Trophoblast cell (in vitro differentiated cells and primary cell): ENCODE measurements around the gene ASPA.
"Not testable (repeated sequence)": the region's sequence is repeated elsewhere in the genome, so short reads cannot be mapped to it uniquely, and the experiment has no call there.

Experiments used
- DNase-seq, 2 donors: peaks; one replicate each; pipeline ENCODE4 v3.0.0-alpha.2; 2016
- H2AFZ ChIP-seq: 2 replicates; pipeline ENCODE4 v1.6.1; 2013; ENCODE audit warnings: low read length, moderate library complexity, mild to moderate bottlenecking; ENCODE audit not compliant: insufficient read depth, poor library complexity
- H2AK5ac ChIP-seq: 2 replicates; pipeline ENCODE4 v1.6.1; 2013; ENCODE audit warnings: mild to moderate bottlenecking, low read length
- H2BK120ac ChIP-seq: 2 replicates; pipeline ENCODE4 v1.6.1; 2013; ENCODE audit warnings: low read length, mild to moderate bottlenecking, moderate library complexity; ENCODE audit not compliant: insufficient read depth, poor library complexity
- H2BK12ac ChIP-seq: 2 replicates; pipeline ENCODE4 v1.6.1; 2013; ENCODE audit warnings: mild to moderate bottlenecking, low read length, moderate library complexity
- H2BK5ac ChIP-seq: 2 replicates; pipeline ENCODE4 v1.6.1; 2013; ENCODE audit warnings: low read length, low read depth, moderate library complexity, mild to moderate bottlenecking; ENCODE audit not compliant: poor library complexity
- H3K14ac ChIP-seq: 2 replicates; pipeline ENCODE4 v1.6.1; 2013; ENCODE audit warnings: mild to moderate bottlenecking, low read length
- H3K18ac ChIP-seq: 2 replicates; pipeline ENCODE4 v1.6.1; 2013; ENCODE audit warnings: mild to moderate bottlenecking, low read length
- H3K23ac ChIP-seq: 2 replicates; pipeline ENCODE4 v1.6.1; 2013; ENCODE audit warnings: low read length
- H3K27ac ChIP-seq: 2 replicates; pipeline ENCODE4 v1.5.1; 2013; ENCODE audit warnings: low read depth, mild to moderate bottlenecking, inconsistent platforms, low read length, moderate library complexity
- H3K27me3 ChIP-seq: 2 replicates; pipeline ENCODE4 v1.6.1; 2013; ENCODE audit warnings: inconsistent platforms, mild to moderate bottlenecking, low read length, moderate library complexity; ENCODE audit not compliant: insufficient read depth
- H3K36me3 ChIP-seq, 2 experiments: 1 replicate in 1 of 2; 2 replicates in 1 of 2; pipeline ENCODE4 v1.6.1; 2013; ENCODE audit warnings: low read length in 2 of 2, mild to moderate bottlenecking in 2 of 2, moderate library complexity in 1 of 2; ENCODE audit not compliant: insufficient read depth in 2 of 2, control insufficient read depth in 1 of 2
- H3K4ac ChIP-seq: 2 replicates; pipeline ENCODE4 v1.6.1; 2013; ENCODE audit warnings: low read depth, mild to moderate bottlenecking, low read length, moderate library complexity
- H3K4me1 ChIP-seq, 2 experiments: 1 replicate in 1 of 2; 2 replicates in 1 of 2; pipeline ENCODE4 v1.6.1; 2013; ENCODE audit warnings: low read length in 2 of 2, mild to moderate bottlenecking in 2 of 2, moderate library complexity in 1 of 2; ENCODE audit not compliant: insufficient read depth in 2 of 2, control insufficient read depth in 1 of 2
- H3K4me2 ChIP-seq: 2 replicates; pipeline ENCODE4 v1.6.1; 2013; ENCODE audit warnings: inconsistent platforms, mild to moderate bottlenecking, low read length, moderate library complexity
- H3K4me3 ChIP-seq: 2 replicates; pipeline ENCODE4 v1.5.1; 2013; ENCODE audit warnings: mild to moderate bottlenecking, low read depth, low read length, inconsistent platforms
- H3K79me1 ChIP-seq: one replicate; pipeline ENCODE4 v1.6.1; 2013; ENCODE audit warnings: low read length
- H3K79me2 ChIP-seq: 2 replicates; pipeline ENCODE4 v1.6.1; 2013; ENCODE audit warnings: low read length, mild to moderate bottlenecking; ENCODE audit not compliant: control insufficient read depth, insufficient read depth, poor library complexity
- H3K9ac ChIP-seq: 2 replicates; pipeline ENCODE4 v1.6.1; 2013; ENCODE audit warnings: mild to moderate bottlenecking, low read length
- H3K9me3 ChIP-seq: 2 replicates; pipeline ENCODE4 v1.6.1; 2013; ENCODE audit warnings: low read depth, mild to moderate bottlenecking, control low read depth, inconsistent platforms, low read length; ENCODE audit not compliant: insufficient read depth
- H4K12ac ChIP-seq: 2 replicates; pipeline ENCODE4 v1.6.1; 2013; ENCODE audit warnings: low read depth, mild to moderate bottlenecking, low read length, moderate library complexity
- H4K8ac ChIP-seq: 2 replicates; pipeline ENCODE4 v1.6.1; 2013; ENCODE audit warnings: low read depth, mild to moderate bottlenecking, low read length, moderate library complexity
- H4K91ac ChIP-seq: one replicate; pipeline ENCODE4 v1.6.1; 2013; ENCODE audit warnings: low read depth, mild to moderate bottlenecking, low read length, moderate library complexity
- WGBS: extraction: QIAGEN DNeasy Blood & Tissue Kit; methylation state at CpG from one replicate; pipeline ENCODE4 v1.1.7; 2013; ENCODE audit warnings: missing lambda C conversion rate; ENCODE audit not compliant: insufficient read length, insufficient coverage; ENCODE audit errors: extremely low coverage; 5-methylcytosine and 5-hydroxymethylcytosine counted together

Gene ASPA

GRCh38 chr17:3514167-3514566, 38.4 kb downstream of the ASPA start:
- not testable (repeated sequence) for H2AFZ ChIP-seq, H3K4me3 ChIP-seq, H3K4ac ChIP-seq, H3K27me3 ChIP-seq, DNase-seq, H3K79me2 ChIP-seq, H3K14ac ChIP-seq, H4K91ac ChIP-seq, H4K8ac ChIP-seq, H3K27ac ChIP-seq, H2BK5ac ChIP-seq, H3K9ac ChIP-seq, H2BK120ac ChIP-seq, H3K36me3 ChIP-seq, H3K9me3 ChIP-seq, H3K18ac ChIP-seq, H3K4me2 ChIP-seq, H4K12ac ChIP-seq, H3K23ac ChIP-seq, H2AK5ac ChIP-seq
- Histone ChIP-seq H3K79me1 (peaks cover 10% of the 10 kb centered on the region), H3K4me1 (peaks cover 13 to 15% of the 10 kb centered on the region in 2 experiments), H2BK12ac (peak overlapping the region; percentile 32)
- WGBS: no CpG with 5 or more reads among the region's 11 CpGs

GRCh38 chr17:3514873-3515272, 39.1 kb downstream of the ASPA start:
- H3K4me3 ChIP-seq: no peak overlapping the region
- H4K8ac ChIP-seq: no peak overlapping the region
- no peak overlapping the region for H3K9ac ChIP-seq
- no peaks in the 10 kb centered on the region for H3K79me2 ChIP-seq
- H3K4me1 ChIP-seq: peaks cover 13 to 15% of the 10 kb centered on the region in 2 experiments
- no peak overlapping the region for H3K23ac ChIP-seq
- no peak overlapping the region for H2BK12ac ChIP-seq
- H3K27me3 ChIP-seq: no peaks in the 10 kb centered on the region
- H4K91ac ChIP-seq: no peak overlapping the region
- H2BK120ac ChIP-seq: no peak overlapping the region
- no peak overlapping the region for H2AFZ ChIP-seq
- H4K12ac ChIP-seq: no peak overlapping the region
- no peak overlapping the region for H3K4ac ChIP-seq
- H3K79me1 ChIP-seq: peaks cover 10% of the 10 kb centered on the region
- H3K9me3 ChIP-seq: peaks cover 2% of the 10 kb centered on the region
- no CpG with 5 or more reads among the region's 9 CpGs for WGBS
- no peak overlapping the region for H3K18ac ChIP-seq
- DNase-seq: no peak
- H2AK5ac ChIP-seq: no peak overlapping the region
- H3K14ac ChIP-seq: no peak overlapping the region
- H3K4me2 ChIP-seq: no peak overlapping the region
- H3K36me3 ChIP-seq: no peaks in the 10 kb centered on the region
- no peak overlapping the region for H2BK5ac ChIP-seq
- no peak overlapping the region for H3K27ac ChIP-seq

GRCh38 chr17:3519472-3519871, 43.7 kb downstream of the ASPA start:
- not testable (repeated sequence) for H3K18ac ChIP-seq, H3K27me3 ChIP-seq, H3K9ac ChIP-seq, H2BK12ac ChIP-seq, H3K79me2 ChIP-seq, H4K12ac ChIP-seq, H2BK5ac ChIP-seq, H3K14ac ChIP-seq, H3K27ac ChIP-seq, H3K4me2 ChIP-seq, H4K8ac ChIP-seq, H3K4me1 ChIP-seq, H3K36me3 ChIP-seq, H2AK5ac ChIP-seq, H3K9me3 ChIP-seq, H3K4ac ChIP-seq, H2BK120ac ChIP-seq, H3K23ac ChIP-seq, H3K79me1 ChIP-seq, H2AFZ ChIP-seq, DNase-seq, H3K4me3 ChIP-seq, H4K91ac ChIP-seq
- WGBS: 100% methylated on average over 3 of the region's 4 CpGs

- Histone ChIP-seq H2BK5ac (no peak overlapping the region), H3K27ac (no peak overlapping the region), H3K79me2 (no peaks in the 10 kb centered on the region), H3K4me1 (peaks cover 0 to under 1% of the 10 kb centered on the region in 2 experiments), H3K4me2 (no peak overlapping the region), H3K4ac (no peak overlapping the region), H3K23ac (no peak overlapping the region), H3K27me3 (no peaks in the 10 kb centered on the region), H3K79me1 (no peaks in the 10 kb centered on the region), H3K14ac (no peak overlapping the region), H3K18ac (no peak overlapping the region), H3K4me3 (no peak overlapping the region), H4K91ac (no peak overlapping the region), H4K8ac (no peak overlapping the region), H3K9me3 (peaks cover 1% of the 10 kb centered on the region), H2BK12ac (no peak overlapping the region), H3K36me3 (no peaks in the 10 kb centered on the region), H2BK120ac (no peak overlapping the region), H2AFZ (no peak overlapping the region), H3K9ac (no peak overlapping the region), H4K12ac (no peak overlapping the region), H2AK5ac (no peak overlapping the region)
- WGBS: no CpG with 5 or more reads among the region's 13 CpGs
- DNase-seq: no peak
Measured at GRCh38 chr17:3524024-3524423, 48.2 kb downstream of the ASPA start.
